Spleen (tissue), 11 donors: ENCODE measurements around the gene ERICH6. TPM values are rescaled to one million over a fixed set of nuclear protein-coding genes. Genes with fewer than 3 reads are reported as not detected.

Experiments
- DNase-seq: peaks from one replicate; pipeline ENCODE4 v3.0.0-alpha.2; 2020
- H3K27ac ChIP-seq, 8 donors: fragments of 200-600 bp; sonication (generic) in 7 of 8; 1 replicate in 4 of 8; 2 replicates in 4 of 8; pipeline versions ENCODE4 v1.5.0 to v1.8.0; 2016 to 2021; ENCODE audit warnings: inconsistent platforms in 4 of 8, mild to moderate bottlenecking in 4 of 8, moderate library complexity in 1 of 8
- H3K27me3 ChIP-seq, 7 donors: fragments of 200-600 bp; sonication (generic) in 6 of 7; replicated peaks in 1 of 7; 1 replicate in 4 of 7; 2 replicates in 3 of 7; pipeline versions ENCODE4 v1.5.0 to v1.8.0; 2016 to 2021; ENCODE audit warnings: inconsistent platforms in 3 of 7, mild to moderate bottlenecking in 1 of 7
- H3K36me3 ChIP-seq, 6 donors: fragments of 200-600 bp; sonication (generic) in 5 of 6; 1 replicate in 4 of 6; 2 replicates in 2 of 6; pipeline versions ENCODE4 v1.5.0 to v1.8.0; 2016 to 2021; ENCODE audit warnings: inconsistent platforms in 2 of 6
- H3K4me1 ChIP-seq, 6 donors: fragments of 200-600 bp; sonication (generic) in 5 of 6; 1 replicate in 3 of 6; 2 replicates in 3 of 6; pipeline versions ENCODE4 v1.5.0 to v1.8.0; 2016 to 2021; ENCODE audit warnings: inconsistent platforms in 3 of 6
- H3K4me3 ChIP-seq, 8 donors: fragments of 200-600 bp; sonication (generic) in 7 of 8; 1 replicate in 4 of 8; 2 replicates in 4 of 8; pipeline versions ENCODE4 v1.5.0 to v1.8.0; 2016 to 2021; ENCODE audit warnings: inconsistent platforms in 4 of 8, mild to moderate bottlenecking in 4 of 8, moderate library complexity in 2 of 8
- H3K9me3 ChIP-seq, 8 donors: fragments of 200-600 bp; sonication (generic) in 7 of 8; 1 replicate in 4 of 8; 2 replicates in 4 of 8; pipeline versions ENCODE4 v1.5.0 to v1.8.0; 2016 to 2021; ENCODE audit warnings: inconsistent platforms in 4 of 8
- POLR2A ChIP-seq, 3 donors: fragments of 450-650 bp; IDR thresholded peaks; one replicate each; pipeline ENCODE4 v1.5.1; 2017; ENCODE audit warnings: antibody characterized with exemption in 3 of 3, mild to moderate bottlenecking in 1 of 3
- POLR2AphosphoS5 ChIP-seq, 3 donors: sonication (generic); formaldehyde crosslinking; IDR thresholded peaks; one replicate each; pipeline ENCODE4 v1.5.1; 2017; ENCODE audit warnings: antibody characterized with exemption in 3 of 3
- WGBS, 5 donors: extraction: QIAGEN DNeasy Blood & Tissue Kit in 3 of 5; methylation state at CpG; one replicate each; pipeline versions ENCODE4 v1.1.5 to v1.1.7; 2013 to 2018; 5-methylcytosine and 5-hydroxymethylcytosine counted together
- intact Hi-C: fragments of 100-400 bp; cut with DNase I; formaldehyde crosslinking; loops from one replicate; pipeline ENCODE4 v1.15.0; 2023; ENCODE audit warnings: low total_unique reads
- polyA plus RNA-seq, 3 donors: library from polyadenylated mRNA; stranded (reverse); fragments of 200-250 nt; gene quantifications; one replicate each; pipeline ENCODE4 v1.2.1, GENCODE V29; 2013
- total RNA-seq, 7 donors: library from RNA; depleted of rRNA in 3 of 7; stranded (reverse); fragments of >200 nt in 3 of 7; fragmentation: NEBNext Ultra II Directional in 4 of 7; extraction: Animal tissue kit (Norgen Biotek cat#: 25700) in 4 of 7; gene quantifications; one replicate each; pipeline versions ENCODE4 v1.1.0 to v1.2.1, GENCODE V29; 2016 to 2021
- TF ChIP-seq, protein P1 (sequence below), 11 experiments: fragments of 200-600 bp in 7 of 11; fragments of 450-650 bp in 4 of 11; sonication (generic) in 4 of 11; IDR thresholded peaks in 8 of 11; conservative IDR thresholded peaks in 3 of 11; 1 replicate in 7 of 11; 2 replicates in 4 of 11; pipeline versions ENCODE4 v1.4.0 to v1.8.0; 2016 to 2021; ENCODE audit warnings: antibody characterized with exemption in 11 of 11, inconsistent platforms in 4 of 11, mild to moderate bottlenecking in 1 of 11
- donor health status: healthy with polysubstance abuse.
- donor health status: DM: no; HTN: no; CAD: no; lungs with moderate emphysema.
- donor health status: DM: no; HTN: no; CAD: no.
- donor health status: Bipolar disorder and iron deficiency.
- donor health status: healthy.
- donor health status: DM: no; HTN: no; CAD: no.
- donor health status: DM: yes; HTN: yes; CAD: no.

The ERICH6 gene
- total and polyA plus RNA-seq, 10 donors = not detected

DNA sequence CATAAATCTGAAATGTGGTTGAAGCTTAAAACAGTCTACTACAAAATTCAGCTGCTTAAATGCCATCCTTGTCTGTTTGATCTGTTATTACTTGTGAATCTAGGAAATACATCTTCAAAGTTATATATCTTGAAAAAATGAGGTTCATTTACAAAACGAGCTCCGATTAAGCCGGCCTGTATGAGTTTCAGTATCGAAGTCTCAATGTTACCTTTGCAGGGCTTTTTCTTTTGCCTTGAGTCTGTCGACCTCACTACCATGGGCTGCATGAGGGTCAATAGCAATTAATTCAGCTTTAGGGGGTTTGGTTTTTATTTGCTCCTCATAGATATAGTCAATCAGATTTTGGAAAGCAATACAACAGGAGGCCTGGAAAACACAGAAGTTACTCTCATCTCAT, 23.2 kb downstream of the ERICH6 start:
- H3K4me1 ChIP-seq = peaks cover 0 to 25% (median 4%) of the 10 kb centered on the region in 6 donors
- 77 to 92% (median 84%) methylated on average over 5 of the region's 5 CpGs for WGBS, 5 donors
- no peaks in the 10 kb centered on the region for H3K27me3 ChIP-seq
- no peak for DNase-seq
- peaks cover under 1 to 15% (median 13%) of the 10 kb centered on the region in 8 donors for H3K9me3 ChIP-seq
- TF ChIP-seq POLR2A (IDR thresholded peaks at IDR 0.05) (no peak), POLR2AphosphoS5 (IDR thresholded peaks at IDR 0.05) (no peak)
- TF ChIP-seq, protein P1, sequence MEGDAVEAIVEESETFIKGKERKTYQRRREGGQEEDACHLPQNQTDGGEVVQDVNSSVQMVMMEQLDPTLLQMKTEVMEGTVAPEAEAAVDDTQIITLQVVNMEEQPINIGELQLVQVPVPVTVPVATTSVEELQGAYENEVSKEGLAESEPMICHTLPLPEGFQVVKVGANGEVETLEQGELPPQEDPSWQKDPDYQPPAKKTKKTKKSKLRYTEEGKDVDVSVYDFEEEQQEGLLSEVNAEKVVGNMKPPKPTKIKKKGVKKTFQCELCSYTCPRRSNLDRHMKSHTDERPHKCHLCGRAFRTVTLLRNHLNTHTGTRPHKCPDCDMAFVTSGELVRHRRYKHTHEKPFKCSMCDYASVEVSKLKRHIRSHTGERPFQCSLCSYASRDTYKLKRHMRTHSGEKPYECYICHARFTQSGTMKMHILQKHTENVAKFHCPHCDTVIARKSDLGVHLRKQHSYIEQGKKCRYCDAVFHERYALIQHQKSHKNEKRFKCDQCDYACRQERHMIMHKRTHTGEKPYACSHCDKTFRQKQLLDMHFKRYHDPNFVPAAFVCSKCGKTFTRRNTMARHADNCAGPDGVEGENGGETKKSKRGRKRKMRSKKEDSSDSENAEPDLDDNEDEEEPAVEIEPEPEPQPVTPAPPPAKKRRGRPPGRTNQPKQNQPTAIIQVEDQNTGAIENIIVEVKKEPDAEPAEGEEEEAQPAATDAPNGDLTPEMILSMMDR (IDR thresholded peaks at IDR 0.05 in 8 of 11, conservative IDR thresholded peaks at IDR 0.05 in 3 of 11) = no peak
- H3K4me3 ChIP-seq = no peak overlapping the region
- H3K36me3 ChIP-seq = no peaks in the 10 kb centered on the region
- intact Hi-C loops = no loop called here
- peak overlapping the region in 3 of 8 donors; percentile 19 to 51 (median 49) for H3K27ac ChIP-seq

DNA sequence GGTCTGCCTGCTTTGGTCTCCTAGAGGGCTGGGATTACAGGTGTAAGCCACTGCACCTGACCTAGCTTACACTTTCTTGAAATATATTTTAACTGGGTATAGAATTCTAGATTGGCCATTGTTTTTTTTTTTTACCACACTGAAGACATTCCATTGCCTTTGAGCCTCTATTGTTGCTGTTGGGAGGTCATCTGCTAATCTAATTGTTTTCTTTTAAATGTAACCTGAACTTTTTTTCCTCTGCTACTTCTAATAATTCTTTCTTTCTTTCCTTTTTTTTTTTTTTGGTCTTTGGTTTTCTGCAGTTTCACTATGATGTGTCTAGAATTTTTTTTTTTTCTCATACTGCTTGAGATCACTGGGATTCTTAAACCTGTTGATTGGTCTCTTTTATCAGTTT, 28.1 kb downstream of the ERICH6 start:
- Histone ChIP-seq H3K27ac (no peak overlapping the region), H3K9me3 (peaks cover 3 to 26% (median 21%) of the 10 kb centered on the region in 8 donors), H3K4me1 (peaks cover 0 to 6% (median under 1%) of the 10 kb centered on the region in 6 donors), H3K36me3 (no peaks in the 10 kb centered on the region), H3K27me3 (no peaks in the 10 kb centered on the region), H3K4me3 (no peak overlapping the region)
- no peak for DNase-seq
- intact Hi-C loops = no loop called here
- no peak for TF ChIP-seq POLR2AphosphoS5 (IDR thresholded peaks at IDR 0.05)
- no peak for TF ChIP-seq POLR2A (IDR thresholded peaks at IDR 0.05)
- TF ChIP-seq, protein P1 (IDR thresholded peaks at IDR 0.05 in 8 of 11, conservative IDR thresholded peaks at IDR 0.05 in 3 of 11) = no peak

GRCh38 chr3:150673966-150674365, 29.8 kb downstream of the ERICH6 start:
- TF ChIP-seq POLR2AphosphoS5 (IDR thresholded peaks at IDR 0.05) = no peak
- TF ChIP-seq POLR2A (IDR thresholded peaks at IDR 0.05) = no peak
- TF ChIP-seq, protein P1 (IDR thresholded peaks at IDR 0.05 in 8 of 11, conservative IDR thresholded peaks at IDR 0.05 in 3 of 11) = no peak
- 88 to 95% (median 93%) methylated on average over 3 of the region's 3 CpGs for WGBS, 5 donors
- Histone ChIP-seq H3K9me3 (peaks cover 3 to 26% (median 21%) of the 10 kb centered on the region in 8 donors), H3K27me3 (no peaks in the 10 kb centered on the region), H3K4me1 (no peaks in the 10 kb centered on the region), H3K36me3 (no peaks in the 10 kb centered on the region), H3K4me3 (no peak overlapping the region), H3K27ac (no peak overlapping the region)
- DNase-seq = no peak
- intact Hi-C loops = no loop called here

GRCh38 chr3:150666167-150666566, 37.6 kb downstream of the ERICH6 start:
- H3K27ac ChIP-seq = no peak overlapping the region
- H3K4me3 ChIP-seq = no peak overlapping the region
- no peak for TF ChIP-seq POLR2A (IDR thresholded peaks at IDR 0.05)
- TF ChIP-seq, protein P1 (IDR thresholded peaks at IDR 0.05 in 8 of 11, conservative IDR thresholded peaks at IDR 0.05 in 3 of 11) = no peak
- TF ChIP-seq POLR2AphosphoS5 (IDR thresholded peaks at IDR 0.05) = no peak
- no peaks in the 10 kb centered on the region for H3K36me3 ChIP-seq
- peaks cover 0 to 7% (median 0%) of the 10 kb centered on the region in 6 donors for H3K4me1 ChIP-seq
- H3K27me3 ChIP-seq = no peaks in the 10 kb centered on the region
- no peak for DNase-seq
- H3K9me3 ChIP-seq = no peaks in the 10 kb centered on the region
- WGBS, 5 donors = 54 to 72% (median 67%) methylated on average over 5 of the region's 5 CpGs
- intact Hi-C loops = no loop called here
